ENCODE measurements around the gene OVCA2.

- TF ChIP-seq CTCF (conservative IDR thresholded peaks at IDR 0.05; ENCODE audit: low read length) = no peak
- TF ChIP-seq EZH2phosphoT487 (IDR thresholded peaks at IDR 0.05; ENCODE audit: borderline replicate concordance) = no peak
These were observed 42.1 kb upstream of the OVCA2 start for GRCh38 chr17:1999557-2000251.
